ENCODE measurements around the gene CSGALNACT2. TPM values are rescaled to one million over a fixed set of nuclear protein-coding genes. Genes with fewer than 3 reads are reported as not detected.

CSGALNACT2 gene
- total and polyA plus RNA-seq, 7 experiments from 2014 or later = 19.0 to 57.5 (median 50.4) TPM

DNA sequence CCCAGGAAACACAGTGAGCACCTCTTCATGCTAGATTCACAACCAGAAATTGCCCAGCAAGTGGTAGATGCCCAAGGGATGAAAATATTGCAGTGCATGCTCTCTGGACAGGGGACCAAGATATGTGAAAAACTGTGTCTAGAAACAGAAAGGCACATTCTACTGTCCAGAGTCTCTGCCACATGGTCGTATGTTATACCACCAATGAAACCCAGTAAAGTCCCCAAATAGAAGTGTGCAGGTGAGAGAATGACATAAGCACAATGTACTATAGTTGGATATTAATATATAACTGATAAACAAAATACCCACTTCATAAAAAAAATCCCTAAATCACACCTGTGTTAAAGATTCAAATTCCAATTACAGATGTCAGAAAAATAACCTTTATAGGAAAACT is 84.8 kb downstream of the CSGALNACT2 start:
- POLR2A ChIA-PET = interaction anchor here (0.6 kb wide), 1 partner anchor 467 kb away, joined by 3 read pairs; no protein-coding TSS in a partner anchor
- H3K4me1 Mint-ChIP-seq = peaks cover 0 to 14% (median 4%) of the 10 kb centered on the region in 7 donors
- intact Hi-C loops (cut with micrococcal nuclease) = no loop called here

DNA sequence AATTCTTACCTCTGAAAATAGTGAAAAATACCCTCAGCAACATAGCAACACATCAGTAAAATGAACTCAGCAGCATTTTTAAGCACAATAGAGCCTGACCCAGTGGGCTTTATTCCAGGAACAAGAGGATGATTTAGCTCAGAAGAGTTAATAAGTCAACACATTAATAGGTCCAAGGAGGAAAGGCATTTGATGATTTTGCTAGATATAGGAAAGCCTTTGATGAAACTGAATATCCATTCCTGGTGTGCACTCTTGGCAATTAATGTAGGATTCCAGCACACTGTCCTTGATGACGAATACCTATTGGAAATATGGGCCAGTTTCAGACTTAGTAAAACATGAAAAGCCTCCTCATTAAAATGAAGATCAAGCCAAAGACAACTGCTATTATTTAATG is 86.1 kb downstream of the CSGALNACT2 start:
- no peak for DNase-seq
- Mint-ChIP-seq H3K4me1 (peaks cover 7 to 22% (median 11%) of the 10 kb centered on the region in 7 donors), H3K27ac (no peak overlapping the region), H3K4me3 (no peak overlapping the region), H3K27me3 (peaks cover 8 to 44% (median 23%) of the 10 kb centered on the region in 5 donors), H3K9me3 (peaks cover 0 to 2% (median 0%) of the 10 kb centered on the region in 11 donors), H3K36me3 (no peaks in the 10 kb centered on the region)
- no peak for ATAC-seq
- H3K9me3 ChIP-seq (ENCODE audit: control insufficient read depth in 2 of 3, low read length in 3 of 3) = no peaks in the 10 kb centered on the region
- no peaks in the 10 kb centered on the region for H3K36me3 ChIP-seq (ENCODE audit: control insufficient read depth in 2 of 3, insufficient read depth in 3 of 3, low read length in 3 of 3)
- H3K27ac ChIP-seq (ENCODE audit: low read depth, low read length) = no peak overlapping the region
- POLR2A ChIA-PET = interaction anchor here (0.6 kb wide), 1 partner anchor 9 kb away, joined by 3 read pairs; no protein-coding TSS in a partner anchor
- CTCF ChIA-PET = no interaction called here
- H3K27me3 ChIP-seq (ENCODE audit: control insufficient read depth in 2 of 2, insufficient read depth in 2 of 2, low read length in 2 of 2) = no peaks in the 10 kb centered on the region
- H3K4me3 ChIP-seq (ENCODE audit: low read length) = no peak overlapping the region
- intact Hi-C loops (cut with micrococcal nuclease) = no loop called here
- H3K4me1 ChIP-seq (ENCODE audit: control insufficient read depth in 2 of 2, insufficient read depth in 2 of 2, low read length in 2 of 2) = peaks cover 0 to 43% of the 10 kb centered on the region in 2 donors

More for the DNA sequence above, 84.8 kb downstream of the CSGALNACT2 start:
- Histone ChIP-seq H3K4me3 (ENCODE audit: low read length) (no peak overlapping the region), H3K27ac (ENCODE audit: low read depth, low read length) (no peak overlapping the region), H3K36me3 (ENCODE audit: control insufficient read depth in 2 of 3, insufficient read depth in 3 of 3, low read length in 3 of 3) (no peaks in the 10 kb centered on the region), H3K4me1 (ENCODE audit: control insufficient read depth in 2 of 2, insufficient read depth in 2 of 2, low read length in 2 of 2) (peaks cover 0 to 34% of the 10 kb centered on the region in 2 donors), H3K27me3 (ENCODE audit: control insufficient read depth in 2 of 2, insufficient read depth in 2 of 2, low read length in 2 of 2) (no peaks in the 10 kb centered on the region), H3K9me3 (ENCODE audit: control insufficient read depth in 2 of 3, low read length in 3 of 3) (no peaks in the 10 kb centered on the region)
- CTCF ChIA-PET = no interaction called here
- Mint-ChIP-seq H3K27me3 (peaks cover 0 to 33% (median 14%) of the 10 kb centered on the region in 5 donors), H3K9me3 (no peaks in the 10 kb centered on the region), H3K27ac (no peak overlapping the region), H3K4me3 (no peak overlapping the region), H3K36me3 (no peaks in the 10 kb centered on the region)
- ATAC-seq (no peak), DNase-seq (no peak)

DNA sequence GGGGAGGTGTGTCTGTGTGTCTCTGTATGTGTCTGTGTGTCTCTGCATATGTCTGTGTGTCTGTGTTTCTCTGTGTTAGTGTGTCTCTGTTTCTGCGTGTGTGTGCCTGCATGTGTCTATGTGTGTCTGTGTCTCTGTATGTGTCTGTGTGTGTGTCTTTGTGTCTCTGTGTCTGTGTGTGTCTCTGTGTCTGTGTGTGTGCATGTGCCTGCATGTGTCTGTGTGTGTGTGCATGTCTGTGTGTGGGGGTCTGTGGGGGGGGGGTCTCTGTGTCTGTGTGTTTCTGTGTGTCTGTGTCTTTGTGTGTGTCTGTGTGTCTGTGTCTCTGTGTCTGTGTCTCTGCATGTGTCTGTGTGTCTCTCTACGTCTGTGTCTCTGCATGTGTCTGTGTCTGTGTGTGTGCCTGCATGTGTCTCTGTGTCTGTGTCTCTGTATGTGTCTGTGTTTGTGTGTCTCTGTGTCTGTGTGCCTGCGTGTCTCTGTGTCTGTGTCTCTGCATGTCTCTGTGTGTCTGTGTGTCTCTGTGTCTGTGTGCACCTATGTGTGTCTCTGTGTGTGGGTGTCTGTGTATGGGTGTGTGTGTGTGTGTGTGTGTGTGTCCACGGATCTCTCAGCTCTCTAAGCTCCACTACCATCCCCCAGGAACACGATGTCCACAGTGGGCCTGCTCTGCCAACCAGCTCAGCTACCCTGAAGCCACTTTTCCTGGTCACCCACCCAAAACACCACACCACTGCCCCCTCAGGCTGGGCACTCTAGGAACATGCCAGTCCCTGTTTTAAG is 87.0 kb downstream of the CSGALNACT2 start:
- ATAC-seq (no peak), DNase-seq (no peak)
- Mint-ChIP-seq H3K36me3 (no peaks in the 10 kb centered on the region), H3K9me3 (peaks cover 0 to 2% (median 0%) of the 10 kb centered on the region in 11 donors), H3K27me3 (peaks cover 8 to 47% (median 23%) of the 10 kb centered on the region in 5 donors), H3K4me1 (peaks cover 7 to 22% (median 11%) of the 10 kb centered on the region in 7 donors), H3K4me3 (no peak overlapping the region), H3K27ac (no peak overlapping the region)
- H3K9me3 ChIP-seq (ENCODE audit: control insufficient read depth in 2 of 3, low read length in 3 of 3) = no peaks in the 10 kb centered on the region
- H3K4me1 ChIP-seq (ENCODE audit: control insufficient read depth in 2 of 2, insufficient read depth in 2 of 2, low read length in 2 of 2) = peaks cover 0 to 46% of the 10 kb centered on the region in 2 donors
- CTCF ChIA-PET = no interaction called here
- no peak overlapping the region for H3K4me3 ChIP-seq (ENCODE audit: low read length)
- no peaks in the 10 kb centered on the region for H3K36me3 ChIP-seq (ENCODE audit: control insufficient read depth in 2 of 3, insufficient read depth in 3 of 3, low read length in 3 of 3)
- intact Hi-C loops (cut with micrococcal nuclease) = no loop called here
- POLR2A ChIA-PET = interaction anchor here (0.6 kb wide), 1 partner anchor 8 kb away, joined by 3 read pairs; no protein-coding TSS in a partner anchor
- no peaks in the 10 kb centered on the region for H3K27me3 ChIP-seq (ENCODE audit: control insufficient read depth in 2 of 2, insufficient read depth in 2 of 2, low read length in 2 of 2)
- no peak overlapping the region for H3K27ac ChIP-seq (ENCODE audit: low read depth, low read length)

DNA sequence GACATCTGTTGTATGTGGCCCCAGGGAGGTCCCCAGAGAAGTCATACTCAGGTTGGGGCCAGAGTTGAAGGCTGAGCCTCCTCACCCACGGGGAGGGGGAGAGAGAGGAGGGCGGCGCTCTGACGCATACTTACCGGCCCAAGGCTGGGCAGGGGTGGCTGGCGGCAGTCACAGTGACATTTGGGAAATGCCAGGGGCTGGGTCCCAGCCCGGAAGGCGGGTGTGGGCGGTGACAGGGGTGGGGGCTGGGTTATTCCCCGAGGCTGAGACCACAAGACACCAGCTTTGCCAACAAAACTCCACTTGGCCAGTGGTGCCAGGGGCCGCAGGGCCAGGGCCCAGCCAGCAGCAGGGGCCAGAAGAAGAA is 87.5 kb downstream of the CSGALNACT2 start:
- Mint-ChIP-seq H3K36me3 (no peaks in the 10 kb centered on the region), H3K4me1 (peaks cover 7 to 23% (median 11%) of the 10 kb centered on the region in 7 donors), H3K4me3 (no peak overlapping the region), H3K27ac (no peak overlapping the region), H3K27me3 (peaks cover 8 to 50% (median 23%) of the 10 kb centered on the region in 5 donors), H3K9me3 (peaks cover 0 to 2% (median 0%) of the 10 kb centered on the region in 11 donors)
- H3K9me3 ChIP-seq (ENCODE audit: control insufficient read depth in 2 of 3, low read length in 3 of 3) = no peaks in the 10 kb centered on the region
- intact Hi-C loops (cut with micrococcal nuclease) = no loop called here
- H3K4me3 ChIP-seq (ENCODE audit: low read length) = no peak overlapping the region
- CTCF ChIA-PET = no interaction called here
- H3K27ac ChIP-seq (ENCODE audit: low read depth, low read length) = no peak overlapping the region
- DNase-seq = peak in 2 of 9 donors; percentile 4 to 40
- H3K4me1 ChIP-seq (ENCODE audit: control insufficient read depth in 2 of 2, insufficient read depth in 2 of 2, low read length in 2 of 2) = peaks cover 0 to 50% of the 10 kb centered on the region in 2 donors
- ATAC-seq = peak; percentile 45
- H3K36me3 ChIP-seq (ENCODE audit: control insufficient read depth in 2 of 3, insufficient read depth in 3 of 3, low read length in 3 of 3) = no peaks in the 10 kb centered on the region
- POLR2A ChIA-PET = no interaction called here
- no peaks in the 10 kb centered on the region for H3K27me3 ChIP-seq (ENCODE audit: control insufficient read depth in 2 of 2, insufficient read depth in 2 of 2, low read length in 2 of 2)

GRCh38 chr10:43226441-43226840 is 88.2 kb downstream of the CSGALNACT2 start:
- no peak overlapping the region for H3K27ac ChIP-seq (ENCODE audit: low read depth, low read length)
- Mint-ChIP-seq H3K27me3 (peaks cover 8 to 57% (median 23%) of the 10 kb centered on the region in 5 donors), H3K36me3 (no peaks in the 10 kb centered on the region), H3K9me3 (peaks cover 0 to 2% (median 0%) of the 10 kb centered on the region in 11 donors), H3K4me3 (peak overlapping the region in 1 of 10 donors; percentile 47), H3K27ac (no peak overlapping the region), H3K4me1 (peaks cover 7 to 30% (median 14%) of the 10 kb centered on the region in 7 donors)
- no peak overlapping the region for H3K4me3 ChIP-seq (ENCODE audit: low read length)
- no peaks in the 10 kb centered on the region for H3K36me3 ChIP-seq (ENCODE audit: control insufficient read depth in 2 of 3, insufficient read depth in 3 of 3, low read length in 3 of 3)
- peak in 2 of 9 donors; percentile 3 to 9 for DNase-seq
- peaks cover 0 to 53% of the 10 kb centered on the region in 2 donors for H3K4me1 ChIP-seq (ENCODE audit: control insufficient read depth in 2 of 2, insufficient read depth in 2 of 2, low read length in 2 of 2)
- no peaks in the 10 kb centered on the region for H3K9me3 ChIP-seq (ENCODE audit: control insufficient read depth in 2 of 3, low read length in 3 of 3)
- ATAC-seq = no peak
- POLR2A ChIA-PET = no interaction called here
- no peaks in the 10 kb centered on the region for H3K27me3 ChIP-seq (ENCODE audit: control insufficient read depth in 2 of 2, insufficient read depth in 2 of 2, low read length in 2 of 2)
- intact Hi-C loops (cut with micrococcal nuclease) = no loop called here
- CTCF ChIA-PET = no interaction called here

DNA sequence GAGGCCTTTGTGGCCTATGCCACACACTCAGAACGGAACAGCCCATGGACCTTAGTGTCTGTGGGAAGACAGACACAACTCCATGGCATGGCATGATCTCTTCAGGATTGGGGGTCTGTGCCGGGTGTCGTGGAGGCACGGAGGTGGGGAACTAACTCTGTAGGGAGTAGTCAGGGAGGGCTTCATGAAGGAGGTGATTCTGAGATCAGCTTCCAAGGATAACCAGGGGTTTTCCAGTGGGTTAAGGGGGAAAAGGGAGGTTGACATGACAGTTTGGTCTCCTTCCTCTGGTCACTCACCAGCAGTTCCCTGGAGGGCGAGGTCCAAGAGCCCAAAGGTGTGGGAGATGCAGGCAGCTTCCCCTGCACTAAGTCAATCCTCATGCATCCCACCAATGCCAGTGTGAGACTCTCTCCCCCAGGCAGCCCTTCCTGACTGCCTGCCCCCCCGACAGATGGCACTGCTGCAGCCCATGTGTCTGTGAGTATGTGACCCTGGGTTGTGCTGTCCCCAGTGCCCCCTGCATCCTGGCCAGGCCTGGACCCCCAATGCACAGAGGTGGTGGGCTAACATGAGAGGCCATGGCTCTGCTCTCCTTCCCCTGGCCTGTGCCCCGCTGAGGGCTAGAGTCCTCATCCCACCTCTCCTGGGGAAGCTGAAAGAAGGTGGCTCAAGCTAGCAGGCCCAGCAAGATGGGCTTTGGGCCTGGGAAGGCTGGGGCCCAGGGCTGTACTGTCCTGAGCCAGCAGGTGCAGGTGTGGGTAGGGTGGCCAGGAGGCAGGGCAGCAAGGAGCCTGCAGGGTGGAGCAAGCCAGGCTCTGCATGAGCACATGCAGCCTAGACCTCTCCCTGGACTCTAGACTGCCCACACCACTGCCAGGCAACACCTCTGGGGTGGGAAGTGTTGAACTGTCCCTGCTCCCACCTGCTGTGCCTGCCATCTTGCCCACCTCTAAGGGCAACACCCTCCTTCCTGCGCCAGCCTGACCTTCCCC is 88.9 kb downstream of the CSGALNACT2 start:
- H3K4me3 Mint-ChIP-seq = peak overlapping the region in 6 of 10 donors; percentile 6 to 55 (median 30)
- intact Hi-C loops (cut with micrococcal nuclease) = no loop called here
- peaks cover 7 to 33% (median 16%) of the 10 kb centered on the region in 7 donors for H3K4me1 Mint-ChIP-seq
- peaks cover 8 to 60% (median 26%) of the 10 kb centered on the region in 5 donors for H3K27me3 Mint-ChIP-seq
- ChIA-PET CTCF (no interaction called here), POLR2A (no interaction called here)
- H3K36me3 Mint-ChIP-seq = no peaks in the 10 kb centered on the region
- H3K27ac ChIP-seq (ENCODE audit: low read depth, low read length) = no peak overlapping the region
- ATAC-seq (no peak), DNase-seq (peak in 1 of 9 donors; percentile 17)
- no peaks in the 10 kb centered on the region for H3K9me3 ChIP-seq (ENCODE audit: control insufficient read depth in 2 of 3, low read length in 3 of 3)
- no peaks in the 10 kb centered on the region for H3K36me3 ChIP-seq (ENCODE audit: control insufficient read depth in 2 of 3, insufficient read depth in 3 of 3, low read length in 3 of 3)
- peaks cover 0 to 59% of the 10 kb centered on the region in 2 donors for H3K4me1 ChIP-seq (ENCODE audit: control insufficient read depth in 2 of 2, insufficient read depth in 2 of 2, low read length in 2 of 2)
- peaks cover 0 to 2% (median 0%) of the 10 kb centered on the region in 11 donors for H3K9me3 Mint-ChIP-seq
- peak overlapping the region in 1 of 9 donors; percentile 74 for H3K27ac Mint-ChIP-seq
- no peaks in the 10 kb centered on the region for H3K27me3 ChIP-seq (ENCODE audit: control insufficient read depth in 2 of 2, insufficient read depth in 2 of 2, low read length in 2 of 2)
- no peak overlapping the region for H3K4me3 ChIP-seq (ENCODE audit: low read length)
